ENCODE data around the gene SF3A1. TPM values are rescaled to one million over a fixed set of nuclear protein-coding genes. Genes with fewer than 3 reads are reported as not detected.

SF3A1 gene
- total and polyA plus RNA-seq, 4 donors = 19.6 to 41.6 (median 23.9) TPM

- no peak overlapping the region for H3K4me3 ChIP-seq (ENCODE audit: low read depth in 1 of 3, low read length in 3 of 3)
- H3K9ac ChIP-seq (ENCODE audit: low read depth in 1 of 2, low read length in 2 of 2) = no peak overlapping the region
- 83% methylated on average over 13 of the region's 13 CpGs for WGBS
- no peaks in the 10 kb centered on the region for H3K27me3 ChIP-seq (ENCODE audit: control insufficient read depth in 4 of 4, insufficient read depth in 4 of 4, low read length in 3 of 4)
- TF ChIP-seq GABPA (IDR thresholded peaks at IDR 0.05 in 1 of 2, conservative IDR thresholded peaks at IDR 0.05 in 1 of 2) = no peak
- H3K27ac ChIP-seq (ENCODE audit: low read depth in 1 of 2, low read length in 2 of 2) = no peak overlapping the region
- DNase-seq (ENCODE audit: low spot score) = no peak
- H3K9me3 ChIP-seq (ENCODE audit: control insufficient read depth in 4 of 4, low read length in 3 of 4) = no peaks in the 10 kb centered on the region
- no peaks in the 10 kb centered on the region for H3K4me1 ChIP-seq (ENCODE audit: control insufficient read depth in 4 of 4, insufficient read depth in 4 of 4, low read length in 3 of 4)
- no peaks in the 10 kb centered on the region for H3K36me3 ChIP-seq (ENCODE audit: control insufficient read depth in 4 of 4, insufficient read depth in 3 of 4, low read depth in 1 of 4, low read length in 3 of 4)
Observed at GRCh38 chr22:30371981-30372380, 15.3 kb upstream of the SF3A1 start.

- no peak for DNase-seq (ENCODE audit: low spot score)
- Histone ChIP-seq H3K27me3 (ENCODE audit: control insufficient read depth in 4 of 4, insufficient read depth in 4 of 4, low read length in 3 of 4) (no peaks in the 10 kb centered on the region), H3K4me3 (ENCODE audit: low read depth in 1 of 3, low read length in 3 of 3) (no peak overlapping the region), H3K27ac (ENCODE audit: low read depth in 1 of 2, low read length in 2 of 2) (no peak overlapping the region), H3K9me3 (ENCODE audit: control insufficient read depth in 4 of 4, low read length in 3 of 4) (no peaks in the 10 kb centered on the region), H3K9ac (ENCODE audit: low read depth in 1 of 2, low read length in 2 of 2) (no peak overlapping the region), H3K36me3 (ENCODE audit: control insufficient read depth in 4 of 4, insufficient read depth in 3 of 4, low read depth in 1 of 4, low read length in 3 of 4) (no peaks in the 10 kb centered on the region), H3K4me1 (ENCODE audit: control insufficient read depth in 4 of 4, insufficient read depth in 4 of 4, low read length in 3 of 4) (no peaks in the 10 kb centered on the region)
- no peak for TF ChIP-seq JUND (IDR thresholded peaks at IDR 0.05)
- TF ChIP-seq RAD21 (IDR thresholded peaks at IDR 0.05) = no peak
- TF ChIP-seq NR2F2 (IDR thresholded peaks at IDR 0.05) = no peak
- TF ChIP-seq REST (IDR thresholded peaks at IDR 0.05) = no peak
- TF ChIP-seq GABPA (IDR thresholded peaks at IDR 0.05 in 1 of 2, conservative IDR thresholded peaks at IDR 0.05 in 1 of 2) = no peak
- TF ChIP-seq RXRA (IDR thresholded peaks at IDR 0.05) = no peak
- no peak for TF ChIP-seq FOXA2 (IDR thresholded peaks at IDR 0.05)
- TF ChIP-seq ZBTB33 (IDR thresholded peaks at IDR 0.05) = no peak
- TF ChIP-seq YY1 (IDR thresholded peaks at IDR 0.05) = no peak
- TF ChIP-seq CTCF (IDR thresholded peaks at IDR 0.05; ENCODE audit: low read depth, low read length, missing input control) = no peak
- no peak for TF ChIP-seq TAF1 (conservative IDR thresholded peaks at IDR 0.05)
- TF ChIP-seq EGR1 (IDR thresholded peaks at IDR 0.05; ENCODE audit: low read depth in 2 of 2) = no peak
- TF ChIP-seq MAX (IDR thresholded peaks at IDR 0.05) = no peak
- no peak for TF ChIP-seq ATF3 (IDR thresholded peaks at IDR 0.05)
- WGBS = 95% methylated on average over 9 of the region's 9 CpGs
Observed at GRCh38 chr22:30371321-30371720, 14.6 kb upstream of the SF3A1 start.

Data from liver (tissue), 9 donors.